Measurements from ENCODE around the gene EFCAB12.

The EFCAB12 gene

DNA sequence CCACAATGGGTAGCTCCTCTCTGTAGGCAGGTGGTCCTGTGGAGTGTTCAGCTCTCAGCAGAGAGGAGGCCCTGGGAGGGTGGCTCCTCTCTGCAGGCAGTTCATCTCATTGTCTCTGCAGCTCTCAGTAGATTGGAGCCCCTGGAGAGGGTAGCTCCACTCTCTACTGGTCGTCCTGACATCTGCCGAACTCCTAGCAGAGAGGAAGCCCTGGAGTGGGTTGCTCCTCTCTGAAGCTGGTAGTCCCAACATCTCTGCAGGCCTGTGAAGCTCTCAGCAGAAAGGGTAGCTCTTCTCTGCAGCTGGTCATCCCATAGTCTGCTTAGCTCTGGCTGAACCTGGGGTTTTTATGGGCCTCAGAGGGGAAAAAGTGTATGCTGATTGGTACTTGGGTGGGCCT lies 50.8 kb downstream of the EFCAB12 start:
- ChIA-PET CTCF (interaction anchor here (0.6 kb wide), 1 partner anchor 588 kb away, joined by 3 read pairs; no protein-coding TSS in a partner anchor), POLR2A (ENCODE audit: low non-redundant PET) (no interaction called here)
- H3K27ac ChIP-seq: no peak overlapping the region
- TF ChIP-seq, protein P1, sequence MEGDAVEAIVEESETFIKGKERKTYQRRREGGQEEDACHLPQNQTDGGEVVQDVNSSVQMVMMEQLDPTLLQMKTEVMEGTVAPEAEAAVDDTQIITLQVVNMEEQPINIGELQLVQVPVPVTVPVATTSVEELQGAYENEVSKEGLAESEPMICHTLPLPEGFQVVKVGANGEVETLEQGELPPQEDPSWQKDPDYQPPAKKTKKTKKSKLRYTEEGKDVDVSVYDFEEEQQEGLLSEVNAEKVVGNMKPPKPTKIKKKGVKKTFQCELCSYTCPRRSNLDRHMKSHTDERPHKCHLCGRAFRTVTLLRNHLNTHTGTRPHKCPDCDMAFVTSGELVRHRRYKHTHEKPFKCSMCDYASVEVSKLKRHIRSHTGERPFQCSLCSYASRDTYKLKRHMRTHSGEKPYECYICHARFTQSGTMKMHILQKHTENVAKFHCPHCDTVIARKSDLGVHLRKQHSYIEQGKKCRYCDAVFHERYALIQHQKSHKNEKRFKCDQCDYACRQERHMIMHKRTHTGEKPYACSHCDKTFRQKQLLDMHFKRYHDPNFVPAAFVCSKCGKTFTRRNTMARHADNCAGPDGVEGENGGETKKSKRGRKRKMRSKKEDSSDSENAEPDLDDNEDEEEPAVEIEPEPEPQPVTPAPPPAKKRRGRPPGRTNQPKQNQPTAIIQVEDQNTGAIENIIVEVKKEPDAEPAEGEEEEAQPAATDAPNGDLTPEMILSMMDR (conservative IDR thresholded peaks at IDR 0.05; ENCODE audit: low read depth): no peak
- no peak for DNase-seq (ENCODE audit: low spot score)

DNA sequence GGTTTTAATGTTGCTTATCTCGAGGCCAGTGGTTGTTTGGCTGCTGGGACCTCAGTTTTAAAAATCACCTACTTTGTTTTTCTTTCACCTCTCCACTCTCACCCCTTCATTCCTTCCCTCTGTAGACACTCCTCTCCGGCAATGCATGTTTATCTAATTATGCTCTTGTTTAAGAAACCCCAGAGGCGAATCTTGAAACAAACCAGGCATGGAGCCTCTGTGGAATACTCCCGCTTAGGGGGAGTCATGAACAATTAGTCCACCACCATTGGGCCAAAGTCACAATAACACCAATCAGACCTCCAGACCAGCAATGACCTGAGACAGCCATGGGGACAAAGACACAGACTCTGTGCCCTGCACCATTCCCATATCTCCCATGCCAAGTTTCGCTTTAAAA lies 53.3 kb downstream of the EFCAB12 start:
- no peak for DNase-seq (ENCODE audit: low spot score)
- ChIA-PET CTCF (no interaction called here), POLR2A (ENCODE audit: low non-redundant PET) (interaction anchor here (0.5 kb wide), 1 partner anchor 68 kb away, joined by 5 read pairs; no protein-coding TSS in a partner anchor)
- TF ChIP-seq, protein P1 (conservative IDR thresholded peaks at IDR 0.05; ENCODE audit: low read depth): no peak
- H3K27ac ChIP-seq: no peak overlapping the region

DNA sequence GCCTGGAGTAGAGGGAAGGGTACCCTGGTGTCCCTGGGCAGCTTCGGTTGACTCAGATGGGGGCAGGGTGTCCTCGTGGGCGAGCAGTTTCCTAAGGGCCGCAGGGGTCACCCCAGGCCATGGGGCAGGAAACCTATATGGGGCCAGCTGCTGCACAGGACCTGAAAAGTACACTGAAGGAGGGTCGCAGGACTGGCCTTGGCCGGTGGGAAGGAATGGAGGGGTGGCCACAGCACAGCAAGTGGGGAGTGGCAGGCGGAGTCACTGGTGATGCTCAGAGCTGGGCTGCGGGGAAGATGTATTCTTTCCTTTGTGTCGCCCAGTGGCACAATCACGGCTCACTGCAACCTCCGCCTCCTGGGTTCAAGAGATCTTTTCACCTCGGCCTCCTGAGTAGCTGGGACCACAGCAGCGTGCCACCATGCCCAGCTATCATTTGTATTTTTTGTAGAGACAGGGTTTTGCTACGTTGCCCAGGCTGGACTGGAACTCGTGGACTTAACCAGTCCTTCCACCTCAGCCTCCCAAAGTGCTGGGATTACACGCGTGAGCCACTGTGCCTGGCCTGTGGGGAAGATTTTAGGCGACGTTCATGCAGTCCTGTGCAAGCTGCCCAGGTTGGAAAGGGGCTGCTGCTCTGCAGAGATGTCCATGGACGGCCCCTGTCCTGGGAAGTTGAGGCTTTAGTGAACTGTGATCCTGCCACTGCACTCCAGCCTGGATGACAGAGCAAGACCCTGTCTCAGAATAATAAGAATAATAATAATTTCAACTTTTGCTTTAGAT lies 57.2 kb downstream of the EFCAB12 start:
- DNase-seq (ENCODE audit: low spot score): no peak
- ChIA-PET CTCF (interaction anchor here (0.6 to 0.7 kb wide), 2 partner anchors 19 to 24 kb away, joined by 3 read pairs; no protein-coding TSS in a partner anchor), POLR2A (ENCODE audit: low non-redundant PET) (no interaction called here)
- H3K27ac ChIP-seq: no peak overlapping the region
- TF ChIP-seq, protein P1 (conservative IDR thresholded peaks at IDR 0.05; ENCODE audit: low read depth): no peak

DNA sequence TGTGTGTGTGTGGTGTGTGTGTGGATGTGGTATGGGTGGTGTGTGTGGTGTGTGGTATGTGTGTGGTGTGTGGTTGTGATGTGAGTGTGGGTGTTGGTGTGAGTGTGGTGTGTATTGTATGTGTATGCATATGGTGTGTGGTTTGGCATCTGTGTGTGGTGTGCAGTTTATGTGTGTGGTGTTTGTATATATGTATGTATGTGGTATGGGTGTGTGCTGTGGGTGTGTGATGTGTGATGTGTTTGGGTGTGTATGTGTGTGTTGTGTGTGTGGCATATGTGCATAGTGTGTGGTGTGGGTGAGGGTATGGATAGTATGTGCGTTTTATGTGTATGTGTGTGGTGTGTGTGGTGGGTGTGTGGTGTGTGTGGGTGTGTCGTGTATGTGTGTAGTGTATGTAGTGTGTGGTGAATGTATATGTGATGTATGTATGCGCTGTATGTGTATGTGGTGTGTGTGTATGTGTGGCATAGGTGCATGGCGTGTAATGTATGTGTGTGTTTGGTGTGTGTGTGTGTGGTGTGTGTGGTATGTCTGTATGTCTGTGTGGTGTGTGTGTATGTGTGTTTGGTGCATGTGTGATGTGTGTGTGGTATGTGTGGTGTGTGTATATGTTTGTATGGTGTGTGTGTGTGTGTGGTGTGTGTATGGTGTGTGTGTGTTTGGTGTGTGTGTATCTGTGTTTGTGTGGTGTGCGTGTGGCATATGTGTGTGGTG lies 58.0 kb downstream of the EFCAB12 start:
- DNase-seq (ENCODE audit: low spot score): no peak
- ChIA-PET POLR2A (ENCODE audit: low non-redundant PET) (no interaction called here), CTCF (interaction anchor here (0.7 kb wide), 1 partner anchor 24 kb away, joined by 3 read pairs; no protein-coding TSS in a partner anchor)
- TF ChIP-seq, protein P1 (conservative IDR thresholded peaks at IDR 0.05; ENCODE audit: low read depth): no peak
- H3K27ac ChIP-seq: no peak overlapping the region

DNA sequence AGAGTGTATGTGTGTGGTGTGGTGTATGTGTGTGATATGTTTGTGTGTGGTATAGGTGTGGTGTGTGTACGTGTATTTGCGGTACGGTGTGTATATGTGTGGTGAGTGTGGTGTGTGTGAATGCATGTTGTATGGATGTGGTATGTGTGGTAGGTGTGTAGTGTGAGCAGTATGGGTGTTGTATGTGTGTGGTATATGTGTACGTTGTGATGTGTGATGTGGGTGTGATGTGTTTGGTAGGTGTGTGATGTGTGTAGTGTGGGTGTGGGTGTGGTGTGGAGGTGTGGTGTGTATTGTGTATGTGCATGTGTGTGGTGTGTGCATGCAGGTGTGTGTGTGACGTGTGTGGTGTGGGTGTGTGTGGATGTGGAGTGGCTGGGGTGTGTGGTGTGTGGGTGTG lies 58.7 kb downstream of the EFCAB12 start:
- POLR2A ChIA-PET (ENCODE audit: low non-redundant PET): no interaction called here
- TF ChIP-seq, protein P1 (conservative IDR thresholded peaks at IDR 0.05; ENCODE audit: low read depth): no peak

DNA sequence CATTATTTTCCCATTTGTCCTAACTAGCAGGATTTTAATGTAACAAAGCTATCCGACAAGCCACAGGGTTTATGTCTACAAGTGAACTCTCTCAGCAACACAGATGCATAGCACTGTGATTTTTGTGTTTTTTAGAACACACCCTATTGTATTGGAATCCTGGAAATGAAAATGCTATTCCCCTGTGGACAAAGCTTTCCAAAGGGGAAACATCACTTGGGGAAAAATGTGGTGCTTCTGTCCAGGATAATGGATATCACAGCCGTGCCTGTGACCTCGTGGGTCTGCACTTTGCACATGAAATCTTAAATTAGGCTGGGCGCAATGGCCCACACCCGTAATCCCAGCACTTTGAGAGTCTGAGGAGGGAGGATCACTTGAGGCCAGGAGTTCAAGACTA lies 60.6 kb downstream of the EFCAB12 start:
- ChIA-PET POLR2A (ENCODE audit: low non-redundant PET) (no interaction called here), CTCF (no interaction called here)
- TF ChIP-seq, protein P1 (conservative IDR thresholded peaks at IDR 0.05; ENCODE audit: low read depth): no peak
- DNase-seq (ENCODE audit: low spot score): no peak
- no peak overlapping the region for H3K27ac ChIP-seq

More for the DNA sequence above, 58.7 kb downstream of the EFCAB12 start:
- CTCF ChIA-PET: no interaction called here
- H3K27ac ChIP-seq: no peak overlapping the region
- DNase-seq (ENCODE audit: low spot score): no peak
